Ovary (tissue), 9 donors: ENCODE results near the gene PDLIM7. TPM values are rescaled to one million over a fixed set of nuclear protein-coding genes. Genes with fewer than 3 reads are reported as not detected.

Experiments
- DNase-seq, 5 donors: peaks; one replicate each; pipeline ENCODE4 v3.0.0-alpha.2; 2019 to 2020
- H3K27ac ChIP-seq, 2 donors: fragments of 200-600 bp; one replicate each; pipeline versions ENCODE4 v1.5.1 to v1.8.0; 2019 to 2022
- H3K27me3 ChIP-seq: fragments of 200-600 bp; one replicate; pipeline ENCODE4 v1.8.0; 2022
- H3K36me3 ChIP-seq: fragments of 200-600 bp; sonication (generic); one replicate; pipeline ENCODE4 v1.5.1; 2019
- H3K4me1 ChIP-seq: one replicate; pipeline ENCODE4 v1.8.1; 2013; ENCODE audit warnings: mild to moderate bottlenecking, moderate library complexity; ENCODE audit not compliant: insufficient read depth
- H3K4me3 ChIP-seq: fragments of 200-600 bp; sonication (generic); one replicate; pipeline ENCODE4 v1.5.1; 2017
- H3K9me3 ChIP-seq, 2 donors: fragments of 200-600 bp in 1 of 2; sonication (generic) in 1 of 2; one replicate each; pipeline versions ENCODE4 v1.5.1 to v1.8.1; 2013 to 2019; ENCODE audit warnings: mild to moderate bottlenecking in 1 of 2, moderate library complexity in 1 of 2
- CTCF ChIP-seq, 3 donors: fragments of 450-650 bp in 2 of 3; fragments of 200-600 bp in 1 of 3; IDR thresholded peaks; one replicate each; pipeline versions ENCODE4 v1.5.1 to v1.8.0; 2016 to 2022; ENCODE audit warnings: antibody characterized with exemption in 3 of 3, mild to moderate bottlenecking in 1 of 3
- EP300 ChIP-seq: sonication (generic); formaldehyde crosslinking; IDR thresholded peaks from one replicate; pipeline ENCODE4 v1.6.1; 2017; ENCODE audit warnings: antibody characterized with exemption
- POLR2A ChIP-seq: fragments of 450-650 bp; IDR thresholded peaks from one replicate; pipeline ENCODE4 v1.6.1; 2017; ENCODE audit warnings: antibody characterized with exemption, mild to moderate bottlenecking, moderate library complexity
- WGBS, 3 donors: extraction: QIAGEN DNeasy Blood & Tissue Kit in 1 of 3; methylation state at CpG; one replicate each; pipeline versions ENCODE4 v1.1.5 to v1.1.7; 2013 to 2017; 5-methylcytosine and 5-hydroxymethylcytosine counted together
- intact Hi-C, 4 donors: fragments of 100-400 bp; cut with DNase I; formaldehyde crosslinking; loops; one replicate each; pipeline versions ENCODE4 v1.11.0 to v1.15.1; 2022 to 2023
- polyA plus RNA-seq, 2 donors: library from polyadenylated mRNA; stranded (reverse); fragments of 200-250 nt in 1 of 2; fragments of 350-450 nt in 1 of 2; fragmentation: Illumina TruSeq in 1 of 2; extraction: RNeasy Lipid Tissue Mini Kit (QIAGEN cat#74804) in 1 of 2; gene quantifications; one replicate each; pipeline ENCODE4 v1.2.3, GENCODE V29; 2013 to 2014
- total RNA-seq, 7 donors: library from RNA; depleted of rRNA in 2 of 7; stranded (reverse); fragments of >200 nt in 2 of 7; fragmentation: NEBNext Ultra II Directional in 3 of 7; extraction: Animal tissue kit (Norgen Biotek cat#: 25700) in 3 of 7; gene quantifications; one replicate each; pipeline versions ENCODE4 v1.1.0 to v1.2.4, GENCODE V29; 2016 to 2023
- donor health status: DM: no; HTN: no; CAD: no; lungs with moderate emphysema.
- donor health status: DM: no; HTN: no; CAD: no.
- donor health status: Bipolar disorder and iron deficiency.
- donor health status: DM: yes; HTN: yes; CAD: no.
- donor health status: DM: no; HTN: no; CAD: no.
- donor health status: DM: yes; HTN: yes; CAD: no.

Gene PDLIM7
- total and polyA plus RNA-seq, 9 donors = 25.7 to 243 (median 83.3) TPM

GRCh38 chr5:177527595-177527994 lies 30.2 kb upstream of the PDLIM7 start:
- Histone ChIP-seq H3K27ac (no peak overlapping the region), H3K27me3 (no peaks in the 10 kb centered on the region), H3K36me3 (no peaks in the 10 kb centered on the region), H3K4me3 (no peak overlapping the region), H3K4me1 (no peaks in the 10 kb centered on the region), H3K9me3 (no peaks in the 10 kb centered on the region)
- TF ChIP-seq POLR2A (no peak), CTCF (IDR thresholded peaks at IDR 0.05) (no peak), EP300 (no peak)
- intact Hi-C loops = no loop called here
- 89 to 93% (median 93%) methylated on average over 8 of the region's 8 CpGs for WGBS, 3 donors
- DNase-seq = peak in 2 of 5 donors; percentile 3 to 17

- TF ChIP-seq CTCF (IDR thresholded peaks at IDR 0.05) = no peak
- no peak for TF ChIP-seq EP300
- no peak for TF ChIP-seq POLR2A
- 81 to 87% (median 86%) methylated on average over 6 of the region's 6 CpGs for WGBS, 3 donors
- Histone ChIP-seq H3K9me3 (no peaks in the 10 kb centered on the region), H3K27ac (no peak overlapping the region), H3K27me3 (no peaks in the 10 kb centered on the region), H3K36me3 (no peaks in the 10 kb centered on the region), H3K4me1 (no peaks in the 10 kb centered on the region), H3K4me3 (no peak overlapping the region)
- intact Hi-C loops = no loop called here
- DNase-seq = peak in 2 of 5 donors; percentile 4 to 16
Observed at GRCh38 chr5:177526791-177527190, 29.4 kb upstream of the PDLIM7 start.

GRCh38 chr5:177526191-177526590 lies 28.8 kb upstream of the PDLIM7 start:
- TF ChIP-seq POLR2A (no peak), EP300 (no peak), CTCF (IDR thresholded peaks at IDR 0.05) (no peak)
- intact Hi-C loops = no loop called here
- 82 to 85% (median 82%) methylated on average over 4 of the region's 4 CpGs for WGBS, 3 donors
- Histone ChIP-seq H3K27me3 (no peaks in the 10 kb centered on the region), H3K4me3 (no peak overlapping the region), H3K27ac (no peak overlapping the region), H3K36me3 (no peaks in the 10 kb centered on the region), H3K9me3 (no peaks in the 10 kb centered on the region), H3K4me1 (no peaks in the 10 kb centered on the region)
- DNase-seq = peak in 2 of 5 donors; percentile 1 to 7

- Histone ChIP-seq H3K36me3 (no peaks in the 10 kb centered on the region), H3K4me3 (no peak overlapping the region), H3K4me1 (no peaks in the 10 kb centered on the region), H3K27ac (no peak overlapping the region), H3K27me3 (no peaks in the 10 kb centered on the region), H3K9me3 (no peaks in the 10 kb centered on the region)
- intact Hi-C loops = no loop called here
- 69 to 77% (median 76%) methylated on average over 9 to 10 of the region's 10 CpGs for WGBS, 3 donors
- DNase-seq = peak in 2 of 5 donors; percentile 10 to 25
- TF ChIP-seq POLR2A (no peak), EP300 (no peak), CTCF (IDR thresholded peaks at IDR 0.05) (no peak)
Observed at GRCh38 chr5:177524941-177525655, 27.7 kb upstream of the PDLIM7 start.
